SK-N-SH treated with all-trans-retinoic acid at 6 μM for 48 hours (cell line): ENCODE measurements around the gene HSPA12A.

Experiments
- ATAC-seq: fragments of 200-7000 bp; cut with Tn5 transposase; 3 replicates; pipeline ENCODE4 v1.9.1; 2020; ENCODE audit warnings: mild to moderate bottlenecking, moderate library complexity
- ARNTL ChIP-seq: fragments of 450-650 bp; formaldehyde crosslinking; IDR thresholded peaks from 2 replicates; pipeline ENCODE4 v1.5.0; 2020; ENCODE audit warnings: low read depth, mild to moderate bottlenecking, moderate library complexity, borderline replicate concordance
- BACH2 ChIP-seq: fragments of 250-450 bp; sonication (Bioruptor Pico); IDR thresholded peaks from 2 replicates; pipeline ENCODE4 v1.9.0; 2021; ENCODE audit warnings: mild to moderate bottlenecking, borderline replicate concordance
- CREB5 ChIP-seq: fragments of 250-450 bp; sonication (Bioruptor Pico); IDR thresholded peaks from 2 replicates; pipeline ENCODE4 v1.5.1; 2020; ENCODE audit warnings: low read depth, mild to moderate bottlenecking, moderate library complexity
- CSDC2 ChIP-seq: fragments of 250-450 bp; sonication (Bioruptor Pico); IDR thresholded peaks from 2 replicates; pipeline ENCODE4 v1.5.0; 2020; ENCODE audit warnings: mild to moderate bottlenecking, moderate library complexity
- ESRRG ChIP-seq: fragments of 250-450 bp; sonication (Bioruptor Pico); IDR thresholded peaks from 2 replicates; pipeline ENCODE4 v1.6.1; 2021; ENCODE audit warnings: mild to moderate bottlenecking
- GLIS3 ChIP-seq: fragments of 250-450 bp; sonication (Bioruptor Pico); IDR thresholded peaks from 2 replicates; pipeline ENCODE4 v1.5.0; 2020; ENCODE audit warnings: mild to moderate bottlenecking, moderate library complexity
- ISL1 ChIP-seq: fragments of 250-450 bp; sonication (Bioruptor Pico); IDR thresholded peaks from 2 replicates; pipeline ENCODE4 v2.1.2; 2022; ENCODE audit warnings: mild to moderate bottlenecking, moderate library complexity
- OSR1 ChIP-seq: fragments of 250-450 bp; sonication (Bioruptor Pico); IDR thresholded peaks from 2 replicates; pipeline ENCODE4 v1.8.0; 2022; ENCODE audit warnings: moderate library complexity, mild to moderate bottlenecking, inconsistent platforms
- POU6F1 ChIP-seq: fragments of 250-450 bp; sonication (Bioruptor Pico); IDR thresholded peaks from 2 replicates; pipeline ENCODE4 v1.8.0; 2021; ENCODE audit warnings: low read depth, mild to moderate bottlenecking, moderate library complexity, borderline replicate concordance
- PPARA ChIP-seq: fragments of 250-450 bp; sonication (Bioruptor Pico); IDR thresholded peaks from 2 replicates; pipeline ENCODE4 v1.5.0; 2020; ENCODE audit warnings: mild to moderate bottlenecking, borderline replicate concordance
- RARB ChIP-seq: fragments of 250-450 bp; sonication (Bioruptor Pico); IDR thresholded peaks from 2 replicates; pipeline ENCODE4 v1.8.0; 2021; ENCODE audit warnings: mild to moderate bottlenecking, moderate library complexity
- SNAI2 ChIP-seq: fragments of 250-450 bp; sonication (Bioruptor Pico); IDR thresholded peaks from 2 replicates; pipeline ENCODE4 v1.5.0; 2020; ENCODE audit warnings: mild to moderate bottlenecking, moderate library complexity
- TCF4 ChIP-seq: fragments of 250-450 bp; sonication (Bioruptor Pico); IDR thresholded peaks from 2 replicates; pipeline ENCODE4 v1.8.0; 2021; ENCODE audit warnings: mild to moderate bottlenecking, moderate library complexity, borderline replicate concordance
- TOX ChIP-seq: fragments of 250-450 bp; sonication (Bioruptor Pico); IDR thresholded peaks from 2 replicates; pipeline ENCODE4 v1.8.0; 2021; ENCODE audit warnings: mild to moderate bottlenecking, moderate library complexity, borderline replicate concordance
- TSHZ2 ChIP-seq: fragments of 250-450 bp; sonication (Bioruptor Pico); IDR thresholded peaks from 2 replicates; pipeline ENCODE4 v1.5.0; 2020; ENCODE audit warnings: mild to moderate bottlenecking, moderate library complexity
- ZC3H10 ChIP-seq: fragments of 250-450 bp; sonication (Bioruptor Pico); IDR thresholded peaks from 2 replicates; pipeline ENCODE4 v1.5.1; 2021; ENCODE audit warnings: mild to moderate bottlenecking, moderate library complexity
- ZFP3 ChIP-seq: fragments of 250-450 bp; sonication (Bioruptor Pico); IDR thresholded peaks from 2 replicates; pipeline ENCODE4 v1.5.0; 2020; ENCODE audit warnings: mild to moderate bottlenecking, moderate library complexity
- ZFP30 ChIP-seq: fragments of 450-650 bp; formaldehyde crosslinking; IDR thresholded peaks from 2 replicates; pipeline ENCODE4 v1.5.0; 2022; ENCODE audit warnings: mild to moderate bottlenecking, moderate library complexity
- ZNF565 ChIP-seq: fragments of 450-650 bp; formaldehyde crosslinking; conservative IDR thresholded peaks from 2 replicates; pipeline ENCODE4 v1.5.0; 2020; ENCODE audit warnings: low read depth, mild to moderate bottlenecking, moderate library complexity
- ZNF70 ChIP-seq: fragments of 450-650 bp; formaldehyde crosslinking; IDR thresholded peaks from 2 replicates; pipeline ENCODE4 v1.5.0; 2020; ENCODE audit warnings: mild to moderate bottlenecking, moderate library complexity
- ZNF8 ChIP-seq: fragments of 450-650 bp; formaldehyde crosslinking; IDR thresholded peaks from 2 replicates; pipeline ENCODE4 v1.5.0; 2020; ENCODE audit warnings: mild to moderate bottlenecking, moderate library complexity

The HSPA12A gene

DNA sequence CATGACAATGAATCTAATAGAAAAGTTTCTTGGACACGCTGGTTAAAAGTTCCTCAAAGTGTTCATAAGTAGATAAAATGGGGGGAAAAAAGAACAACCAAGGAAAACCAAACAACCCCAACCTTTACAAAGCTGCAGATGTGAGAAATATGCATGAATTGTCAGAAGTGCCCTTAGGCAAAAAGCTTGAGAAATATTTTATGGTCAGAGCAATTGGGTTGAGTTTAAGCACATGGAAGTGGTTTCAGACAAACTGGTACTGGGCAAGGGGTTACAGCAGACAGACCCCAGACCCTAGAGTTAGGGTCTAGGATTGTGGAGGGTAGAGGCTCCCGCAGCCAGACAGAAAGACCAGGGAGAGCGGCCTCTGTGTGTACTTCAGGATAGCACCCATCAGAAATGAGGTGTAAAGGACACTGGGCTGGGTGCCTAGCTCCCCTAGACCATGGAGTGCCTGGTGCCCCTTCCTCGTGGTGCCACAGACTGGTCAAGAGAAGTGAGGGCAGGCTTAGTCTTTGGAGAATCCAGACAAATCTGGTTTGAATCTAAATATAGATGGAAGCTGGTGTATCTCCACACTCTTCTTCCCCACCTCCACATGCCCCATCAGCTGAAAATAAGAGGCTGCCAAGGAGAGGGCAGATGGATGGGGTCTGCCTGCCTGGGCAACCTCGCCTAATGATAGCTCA lies 84.4 kb downstream of the HSPA12A start:
- TF ChIP-seq ZC3H10 (CRISPR knock-in tag): no peak
- no peak for TF ChIP-seq ZFP3 (CRISPR knock-in tag)
- no peak for TF ChIP-seq GLIS3 (CRISPR knock-in tag)
- TF ChIP-seq ZNF70: no peak
- TF ChIP-seq CSDC2 (CRISPR knock-in tag): no peak
- no peak for TF ChIP-seq ZFP30 (CRISPR knock-in tag)
- no peak for TF ChIP-seq TSHZ2
- no peak for TF ChIP-seq CREB5 (CRISPR knock-in tag)
- TF ChIP-seq ZNF8: no peak
- no peak for TF ChIP-seq TOX (CRISPR knock-in tag)
- no peak for TF ChIP-seq ESRRG (CRISPR knock-in tag)
- TF ChIP-seq RARB (CRISPR knock-in tag): no peak
- no peak for TF ChIP-seq ZNF565 (CRISPR knock-in tag)
- no peak for TF ChIP-seq BACH2
- TF ChIP-seq ISL1 (CRISPR knock-in tag): no peak
- TF ChIP-seq PPARA (CRISPR knock-in tag): no peak
- TF ChIP-seq TCF4 (CRISPR knock-in tag): no peak
- no peak for TF ChIP-seq POU6F1
- no peak for TF ChIP-seq OSR1 (CRISPR knock-in tag)
- TF ChIP-seq SNAI2 (CRISPR knock-in tag): no peak
- TF ChIP-seq, all 23 proteins: peak for 0
- no peak for ATAC-seq

DNA sequence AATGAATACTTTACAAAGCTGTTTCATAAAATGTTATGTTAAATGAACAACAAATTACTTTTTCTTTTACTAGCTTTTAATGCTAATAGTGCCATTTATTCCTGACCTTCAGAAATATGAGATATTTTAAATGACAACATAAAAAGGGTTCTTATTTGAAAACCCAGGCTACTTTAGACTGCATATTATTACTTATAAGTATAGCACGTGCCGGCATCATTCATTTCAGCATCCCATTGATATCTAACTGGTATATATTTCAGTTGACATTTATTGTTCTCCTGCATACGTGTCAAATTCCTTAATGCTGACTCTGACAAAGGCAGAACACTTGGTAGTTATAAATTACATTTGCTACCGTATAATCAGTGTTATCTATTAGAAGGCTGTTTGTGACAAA lies 86.3 kb downstream of the HSPA12A start:
- no peak for TF ChIP-seq TSHZ2
- TF ChIP-seq POU6F1: no peak
- no peak for TF ChIP-seq ARNTL (CRISPR knock-in tag)
- no peak for ATAC-seq

GRCh38 chr10:116655568-116655967 lies 86.8 kb downstream of the HSPA12A start:
- TF ChIP-seq TOX (CRISPR knock-in tag) (no peak), RARB (CRISPR knock-in tag) (no peak), SNAI2 (CRISPR knock-in tag) (no peak), BACH2 (no peak), OSR1 (CRISPR knock-in tag) (no peak), ZNF565 (CRISPR knock-in tag) (no peak), TCF4 (CRISPR knock-in tag) (no peak)
- no peak for ATAC-seq
